ENCODE data around the gene MAPKBP1. TPM values are rescaled to one million over a fixed set of nuclear protein-coding genes. Genes with fewer than 3 reads are reported as not detected.

The MAPKBP1 gene
- total and polyA plus RNA-seq, 2 of the 8 experiments (the other 6 are each of a cell fraction or from before 2014, with no cell fraction given) = 4.3 to 11.3 TPM

GRCh38 chr15:41836713-41837454, 62.6 kb downstream of the MAPKBP1 start (continued):
- TF ChIP-seq ATF2 (IDR thresholded peaks at IDR 0.05; ENCODE audit: low read length) (no peak), CTBP2 (IDR thresholded peaks at IDR 0.05; ENCODE audit: borderline replicate concordance, insufficient read depth, insufficient read length, low read length) (no peak), HDAC2 (IDR thresholded peaks at IDR 0.05; ENCODE audit: borderline replicate concordance in 1 of 2, low read depth in 2 of 2, low read length in 2 of 2) (no peak), SUZ12 (IDR thresholded peaks at IDR 0.05; ENCODE audit: low read length) (no peak), NRF1 (IDR thresholded peaks at IDR 0.05; ENCODE audit: low read depth, low read length) (no peak), ZNF274 (IDR thresholded peaks at IDR 0.05; ENCODE audit: borderline replicate concordance, extremely low read depth, low read length) (no peak), CHD1 (IDR thresholded peaks at IDR 0.05; ENCODE audit: low read depth, low read length) (no peak), USF2 (IDR thresholded peaks at IDR 0.05; ENCODE audit: low read length) (no peak), SAP30 (IDR thresholded peaks at IDR 0.05; ENCODE audit: insufficient read depth, insufficient replicate concordance, low read length) (no peak), FOSL1 (IDR thresholded peaks at IDR 0.05; ENCODE audit: insufficient read depth, low read depth, low read length) (no peak)

Data from H1 (cell line).